HG02642 (cell line): Measurements from ENCODE around the gene MORC3.
"Not testable (repeated sequence)": the region's sequence is repeated elsewhere in the genome, so short reads cannot be mapped to it uniquely, and the experiment has no call there.

Source experiments
- ATAC-seq: cut with Tn5 transposase; IDR thresholded peaks from one replicate; pipeline ENCODE4 v1.9.1; 2021; ENCODE audit warnings: mild to moderate bottlenecking; ENCODE audit not compliant: unreplicated experiment, poor library complexity

Gene MORC3

GRCh38 chr21:36381841-36382589, 62.0 kb downstream of the MORC3 start:
- ATAC-seq: no peak

- not testable (repeated sequence) for ATAC-seq
These were observed 62.7 kb downstream of the MORC3 start for GRCh38 chr21:36382722-36383121.

GRCh38 chr21:36384885-36385232, 64.9 kb downstream of the MORC3 start:
- ATAC-seq: peak; percentile 3

GRCh38 chr21:36385233-36386030, 65.4 kb downstream of the MORC3 start, which contains the start of gene CHAF1B:
TSS of gene CHAF1B (plus strand) at chr21:36385392. CDS start at chr21:36386137, 745 bp downstream.
- peak; percentile 95 for ATAC-seq

GRCh38 chr21:36386031-36386642, 66.1 kb downstream of the MORC3 start:
- ATAC-seq: no peak

- ATAC-seq: no peak
These were observed 68.1 kb downstream of the MORC3 start for GRCh38 chr21:36388096-36388495.

- ATAC-seq: no peak
These were observed 68.8 kb downstream of the MORC3 start for GRCh38 chr21:36388835-36389234.

- not testable (repeated sequence) for ATAC-seq
These were observed 71.7 kb downstream of the MORC3 start for GRCh38 chr21:36391649-36392048.

- no peak for ATAC-seq
These were observed 75.5 kb downstream of the MORC3 start for GRCh38 chr21:36395353-36396111.

- no peak for ATAC-seq
These were observed 76.3 kb downstream of the MORC3 start for GRCh38 chr21:36396325-36396724.

- ATAC-seq: no peak
These were observed 77.0 kb downstream of the MORC3 start for GRCh38 chr21:36396971-36397370.

GRCh38 chr21:36397606-36398005, 77.6 kb downstream of the MORC3 start:
- no peak for ATAC-seq

GRCh38 chr21:36399736-36400135, 79.7 kb downstream of the MORC3 start:
- not testable (repeated sequence) for ATAC-seq

GRCh38 chr21:36400719-36401118, 80.7 kb downstream of the MORC3 start:
- ATAC-seq: no peak

GRCh38 chr21:36402339-36402738, 82.3 kb downstream of the MORC3 start:
- ATAC-seq: no peak

- no peak for ATAC-seq
These were observed 83.7 kb downstream of the MORC3 start for GRCh38 chr21:36403713-36404112.

GRCh38 chr21:36408568-36408967, 88.6 kb downstream of the MORC3 start:
- no peak for ATAC-seq

GRCh38 chr21:36411301-36411700, 91.3 kb downstream of the MORC3 start:
- no peak for ATAC-seq

GRCh38 chr21:36412916-36413315, 92.9 kb downstream of the MORC3 start:
- ATAC-seq: no peak

- ATAC-seq: no peak
These were observed 95.4 kb downstream of the MORC3 start for GRCh38 chr21:36415375-36415774.
